Measurements from ENCODE around the gene CASP4. TPM values are rescaled to one million over a fixed set of nuclear protein-coding genes. Genes with fewer than 3 reads are reported as not detected.
A peak's percentile ranks its signal among the peaks of the same experiment; 100 is the strongest.

Gene CASP4
- total RNA-seq, 1 experiment from 2014 or later, result 21.1 TPM

- Histone ChIP-seq H4K20me1 (ENCODE audit: insufficient read depth) (no peaks in the 10 kb centered on the region), H3K27me3 (ENCODE audit: insufficient read depth, low read length) (no peaks in the 10 kb centered on the region), H3K9me2 (ENCODE audit: insufficient read depth) (no peaks in the 10 kb centered on the region), H3K4me2 (ENCODE audit: low read length) (no peak overlapping the region), H3K36me3 (ENCODE audit: control insufficient read depth in 1 of 2, insufficient read depth in 2 of 2, low read length in 2 of 2) (no peaks in the 10 kb centered on the region), H3K4me3 (replicated peaks in 1 of 2; ENCODE audit: low read depth in 1 of 2, low read length in 2 of 2) (no peak overlapping the region), H2AFZ (ENCODE audit: low read depth, low read length, poor library complexity, severe bottlenecking) (no peak overlapping the region), H3K9me3 (ENCODE audit: control insufficient read depth in 1 of 2, insufficient read depth in 1 of 2, low read depth in 1 of 2, low read length in 2 of 2) (no peaks in the 10 kb centered on the region), H3K79me2 (ENCODE audit: insufficient read depth, low read length) (no peaks in the 10 kb centered on the region), H3K27ac (ENCODE audit: low read depth, low read length) (no peak overlapping the region), H3K9ac (ENCODE audit: low read length) (no peak overlapping the region), H3K4me1 (ENCODE audit: control insufficient read depth in 1 of 2, insufficient read depth in 2 of 2, low read length in 2 of 2) (no peaks in the 10 kb centered on the region)
- TF ChIP-seq ZNF274 (IDR thresholded peaks at IDR 0.05; ENCODE audit: low read depth, low read length), result no peak
- no peak for TF ChIP-seq SP1 (IDR thresholded peaks at IDR 0.05; ENCODE audit: low read depth)
- no peak for TF ChIP-seq TCF7L2 (IDR thresholded peaks at IDR 0.05; ENCODE audit: borderline replicate concordance, extremely low read depth, insufficient read depth, insufficient read length)
- no peak for TF ChIP-seq REST (IDR thresholded peaks at IDR 0.05; ENCODE audit: low read depth)
- DNase-seq (ENCODE audit: low read depth, low spot score), result no peak
- ChIA-PET CTCF (no interaction called here), POLR2A (interaction anchor here (1.0 kb wide), 1 partner anchor 11 kb away, joined by 3 read pairs; the partner anchor contains the start of gene CASP4), RAD21 (ENCODE audit: low non-redundant PET in 1 of 2, low total read pairs in 2 of 2, uncharacterized antibody in 2 of 2, unreplicated experiment in 2 of 2) (no interaction called here)
- BruUV-seq (replicated peaks), result no TSS peak
- intact Hi-C loops (cut with micrococcal nuclease), result no loop called here
- ATAC-seq, result no peak
Measured at GRCh38 chr11:104957280-104957679, 11.1 kb downstream of the CASP4 start.

- CTCF ChIA-PET, result no interaction called here
- TF ChIP-seq ZNF274 (IDR thresholded peaks at IDR 0.05; ENCODE audit: low read depth, low read length) (no peak), CEBPB (IDR thresholded peaks at IDR 0.05; ENCODE audit: low read depth) (peak; percentile 93)
- H3K9me3 ChIP-seq (ENCODE audit: control insufficient read depth in 1 of 2, insufficient read depth in 1 of 2, low read depth in 1 of 2, low read length in 2 of 2), result no peaks in the 10 kb centered on the region
- BruUV-seq (replicated peaks), result no TSS peak
- no peaks in the 10 kb centered on the region for H3K79me2 ChIP-seq (ENCODE audit: insufficient read depth, low read length)
- no peaks in the 10 kb centered on the region for H3K36me3 ChIP-seq (ENCODE audit: control insufficient read depth in 1 of 2, insufficient read depth in 2 of 2, low read length in 2 of 2)
- no peak overlapping the region for H3K27ac ChIP-seq (ENCODE audit: low read depth, low read length)
- H3K9ac ChIP-seq (ENCODE audit: low read length), result no peak overlapping the region
- no peak for DNase-seq (ENCODE audit: low read depth, low spot score)
- RAD21 ChIA-PET (ENCODE audit: low non-redundant PET in 1 of 2, low total read pairs in 2 of 2, uncharacterized antibody in 2 of 2, unreplicated experiment in 2 of 2), result no interaction called here
- ATAC-seq, result no peak
- no peaks in the 10 kb centered on the region for H4K20me1 ChIP-seq (ENCODE audit: insufficient read depth)
- H3K4me2 ChIP-seq (ENCODE audit: low read length), result no peak overlapping the region
- POLR2A ChIA-PET, result no interaction called here
- no peaks in the 10 kb centered on the region for H3K9me2 ChIP-seq (ENCODE audit: insufficient read depth)
- no peak overlapping the region for H3K4me3 ChIP-seq (replicated peaks in 1 of 2; ENCODE audit: low read depth in 1 of 2, low read length in 2 of 2)
- intact Hi-C loops (cut with micrococcal nuclease), result no loop called here
- no peaks in the 10 kb centered on the region for H3K27me3 ChIP-seq (ENCODE audit: insufficient read depth, low read length)
- no peak overlapping the region for H2AFZ ChIP-seq (ENCODE audit: low read depth, low read length, poor library complexity, severe bottlenecking)
- no peaks in the 10 kb centered on the region for H3K4me1 ChIP-seq (ENCODE audit: control insufficient read depth in 1 of 2, insufficient read depth in 2 of 2, low read length in 2 of 2)
Measured at GRCh38 chr11:104956528-104956927, 11.8 kb downstream of the CASP4 start.
